Mucosa of stomach (tissue), 1 donor: ENCODE data around the gene IGF2BP2.

Source experiments
- H3K27me3 ChIP-seq: one replicate; pipeline ENCODE4 v1.7.0; 2013; ENCODE audit warnings: mild to moderate bottlenecking, low read length; ENCODE audit not compliant: control insufficient read depth, insufficient read depth
- H3K36me3 ChIP-seq: one replicate; pipeline ENCODE4 v1.7.0; 2013; ENCODE audit warnings: low read length; ENCODE audit not compliant: control insufficient read depth, insufficient read depth
- H3K4me1 ChIP-seq: one replicate; pipeline ENCODE4 v1.7.0; 2013; ENCODE audit warnings: mild to moderate bottlenecking, low read length; ENCODE audit not compliant: control insufficient read depth, insufficient read depth
- H3K4me3 ChIP-seq: one replicate; pipeline ENCODE4 v1.7.0; 2013; ENCODE audit warnings: low read length
- H3K9ac ChIP-seq: one replicate; pipeline ENCODE4 v1.7.0; 2013; ENCODE audit warnings: mild to moderate bottlenecking, low read length, moderate library complexity
- H3K9me3 ChIP-seq: one replicate; pipeline ENCODE4 v1.7.0; 2013; ENCODE audit warnings: mild to moderate bottlenecking, low read length, moderate library complexity; ENCODE audit not compliant: control insufficient read depth
- donor health status: Pancreatic carcinoma.

The IGF2BP2 gene

GRCh38 chr3:185718736-185719593 lies 105.9 kb downstream of the IGF2BP2 start:
- H3K9ac ChIP-seq, result no peak overlapping the region
- H3K4me3 ChIP-seq, result no peak overlapping the region
- no peaks in the 10 kb centered on the region for H3K36me3 ChIP-seq
- no peaks in the 10 kb centered on the region for H3K9me3 ChIP-seq
- peaks cover 24% of the 10 kb centered on the region for H3K4me1 ChIP-seq
- H3K27me3 ChIP-seq, result no peaks in the 10 kb centered on the region

GRCh38 chr3:185717627-185718402 lies 107.0 kb downstream of the IGF2BP2 start:
- no peaks in the 10 kb centered on the region for H3K27me3 ChIP-seq
- peaks cover 29% of the 10 kb centered on the region for H3K4me1 ChIP-seq
- H3K36me3 ChIP-seq, result no peaks in the 10 kb centered on the region
- no peaks in the 10 kb centered on the region for H3K9me3 ChIP-seq
- no peak overlapping the region for H3K9ac ChIP-seq
- no peak overlapping the region for H3K4me3 ChIP-seq

- peaks cover 29% of the 10 kb centered on the region for H3K4me1 ChIP-seq
- no peak overlapping the region for H3K9ac ChIP-seq
- H3K27me3 ChIP-seq, result no peaks in the 10 kb centered on the region
- H3K36me3 ChIP-seq, result no peaks in the 10 kb centered on the region
- H3K4me3 ChIP-seq, result no peak overlapping the region
- H3K9me3 ChIP-seq, result no peaks in the 10 kb centered on the region
Observed at GRCh38 chr3:185717121-185717520, 107.7 kb downstream of the IGF2BP2 start.

- Histone ChIP-seq H3K9ac (no peak overlapping the region), H3K4me1 (peaks cover 29% of the 10 kb centered on the region), H3K4me3 (no peak overlapping the region), H3K27me3 (no peaks in the 10 kb centered on the region), H3K36me3 (no peaks in the 10 kb centered on the region), H3K9me3 (no peaks in the 10 kb centered on the region)
Observed at GRCh38 chr3:185716436-185717108, 108.3 kb downstream of the IGF2BP2 start.

GRCh38 chr3:185715091-185715490 lies 109.8 kb downstream of the IGF2BP2 start:
- H3K4me1 ChIP-seq, result peaks cover 29% of the 10 kb centered on the region
- no peaks in the 10 kb centered on the region for H3K27me3 ChIP-seq
- no peak overlapping the region for H3K4me3 ChIP-seq
- H3K36me3 ChIP-seq, result no peaks in the 10 kb centered on the region
- H3K9me3 ChIP-seq, result no peaks in the 10 kb centered on the region
- no peak overlapping the region for H3K9ac ChIP-seq

- no peaks in the 10 kb centered on the region for H3K36me3 ChIP-seq
- no peak overlapping the region for H3K4me3 ChIP-seq
- no peak overlapping the region for H3K9ac ChIP-seq
- H3K27me3 ChIP-seq, result no peaks in the 10 kb centered on the region
- H3K9me3 ChIP-seq, result no peaks in the 10 kb centered on the region
- H3K4me1 ChIP-seq, result peaks cover 33% of the 10 kb centered on the region
Observed at GRCh38 chr3:185714085-185714484, 110.8 kb downstream of the IGF2BP2 start.

- Histone ChIP-seq H3K36me3 (no peaks in the 10 kb centered on the region), H3K9ac (no peak overlapping the region), H3K9me3 (no peaks in the 10 kb centered on the region), H3K4me3 (no peak overlapping the region), H3K4me1 (peaks cover 37% of the 10 kb centered on the region), H3K27me3 (no peaks in the 10 kb centered on the region)
Observed at GRCh38 chr3:185713015-185713414, 111.8 kb downstream of the IGF2BP2 start.

- no peaks in the 10 kb centered on the region for H3K27me3 ChIP-seq
- H3K4me1 ChIP-seq, result peaks cover 31% of the 10 kb centered on the region
- no peaks in the 10 kb centered on the region for H3K9me3 ChIP-seq
- H3K36me3 ChIP-seq, result no peaks in the 10 kb centered on the region
- H3K9ac ChIP-seq, result no peak overlapping the region
- H3K4me3 ChIP-seq, result no peak overlapping the region
Observed at GRCh38 chr3:185712337-185712736, 112.5 kb downstream of the IGF2BP2 start.

GRCh38 chr3:185711255-185711870 lies 113.5 kb downstream of the IGF2BP2 start:
- H3K9me3 ChIP-seq, result no peaks in the 10 kb centered on the region
- H3K27me3 ChIP-seq, result no peaks in the 10 kb centered on the region
- H3K4me3 ChIP-seq, result no peak overlapping the region
- H3K36me3 ChIP-seq, result no peaks in the 10 kb centered on the region
- H3K9ac ChIP-seq, result no peak overlapping the region
- peaks cover 22% of the 10 kb centered on the region for H3K4me1 ChIP-seq

- Histone ChIP-seq H3K9ac (no peak overlapping the region), H3K4me3 (no peak overlapping the region), H3K27me3 (no peaks in the 10 kb centered on the region), H3K36me3 (no peaks in the 10 kb centered on the region), H3K4me1 (peaks cover 13% of the 10 kb centered on the region), H3K9me3 (no peaks in the 10 kb centered on the region)
Observed at GRCh38 chr3:185709251-185709955, 115.4 kb downstream of the IGF2BP2 start.

- H3K4me3 ChIP-seq, result no peak overlapping the region
- peaks cover 16% of the 10 kb centered on the region for H3K4me1 ChIP-seq
- no peak overlapping the region for H3K9ac ChIP-seq
- no peaks in the 10 kb centered on the region for H3K27me3 ChIP-seq
- H3K9me3 ChIP-seq, result no peaks in the 10 kb centered on the region
- H3K36me3 ChIP-seq, result no peaks in the 10 kb centered on the region
Observed at GRCh38 chr3:185708392-185708791, 116.5 kb downstream of the IGF2BP2 start.
